ENCODE measurements around the gene EIF2B1.

The EIF2B1 gene

GRCh38 chr12:123657211-123657610, 23.7 kb upstream of the EIF2B1 start:
- H3K9me2 ChIP-seq (replicated peaks; ENCODE audit: insufficient read depth, low read length): no peaks in the 10 kb centered on the region
- peaks cover 3% of the 10 kb centered on the region; the same call in 1 of the 2 replicates for H3K36me3 ChIP-seq (ENCODE audit: low read length)
- TF ChIP-seq EZH2phosphoT487 (conservative IDR thresholded peaks at IDR 0.05; ENCODE audit: low read length) (no peak), CTCF (IDR thresholded peaks at IDR 0.05; ENCODE audit: insufficient read depth, low read length, poor library complexity, severe bottlenecking) (no peak)

GRCh38 chr12:123656392-123656791, 22.9 kb upstream of the EIF2B1 start:
- no peaks in the 10 kb centered on the region for H3F3A ChIP-seq (ENCODE audit: insufficient read depth)
- no peak overlapping the region for H3K4me2 ChIP-seq (ENCODE audit: low read depth, low read length, poor library complexity, severe bottlenecking)
- no peak overlapping the region for H3K9ac ChIP-seq (ENCODE audit: low read length)
- no peak for TF ChIP-seq EZH2phosphoT487 (conservative IDR thresholded peaks at IDR 0.05; ENCODE audit: low read length)
- no peak overlapping the region for H3K27ac ChIP-seq (ENCODE audit: low read depth, low read length)
- no peaks in the 10 kb centered on the region for H3K79me2 ChIP-seq (ENCODE audit: insufficient read depth, low read length)
- peaks cover 7% of the 10 kb centered on the region; the same call in 1 of the 2 replicates for H3K36me3 ChIP-seq (ENCODE audit: low read length)
- no peaks in the 10 kb centered on the region for H3K27me3 ChIP-seq (ENCODE audit: low read length)
- H3K4me3 ChIP-seq (ENCODE audit: insufficient read depth, low read length, poor library complexity, severe bottlenecking): no peak overlapping the region
- H2AFZ ChIP-seq (ENCODE audit: low read depth, low read length, severe bottlenecking): no peak overlapping the region
- H4K20me1 ChIP-seq (ENCODE audit: low read depth, low read length): no peaks in the 10 kb centered on the region
- no peaks in the 10 kb centered on the region for H3K9me2 ChIP-seq (replicated peaks; ENCODE audit: insufficient read depth, low read length)
- H3K9me3 ChIP-seq (ENCODE audit: insufficient read depth, low read length): no peaks in the 10 kb centered on the region

More at GRCh38 chr12:123657211-123657610, 23.7 kb upstream of the EIF2B1 start:
- H3K4me3 ChIP-seq (ENCODE audit: insufficient read depth, low read length, poor library complexity, severe bottlenecking): no peak overlapping the region
- H3K9me3 ChIP-seq (ENCODE audit: insufficient read depth, low read length): no peaks in the 10 kb centered on the region
- no peak overlapping the region for H3K9ac ChIP-seq (ENCODE audit: low read length)
- no peak overlapping the region for H2AFZ ChIP-seq (ENCODE audit: low read depth, low read length, severe bottlenecking)
- no peaks in the 10 kb centered on the region for H3K79me2 ChIP-seq (ENCODE audit: insufficient read depth, low read length)
- no peaks in the 10 kb centered on the region for H3F3A ChIP-seq (ENCODE audit: insufficient read depth)
- H4K20me1 ChIP-seq (ENCODE audit: low read depth, low read length): no peaks in the 10 kb centered on the region
- no peaks in the 10 kb centered on the region for H3K27me3 ChIP-seq (ENCODE audit: low read length)
- H3K4me2 ChIP-seq (ENCODE audit: low read depth, low read length, poor library complexity, severe bottlenecking): no peak overlapping the region
- no peak overlapping the region for H3K27ac ChIP-seq (ENCODE audit: low read depth, low read length)

- no peaks in the 10 kb centered on the region for H3F3A ChIP-seq (ENCODE audit: insufficient read depth)
- no peak overlapping the region for H3K4me2 ChIP-seq (ENCODE audit: low read depth, low read length, poor library complexity, severe bottlenecking)
- H3K27me3 ChIP-seq (ENCODE audit: low read length): no peaks in the 10 kb centered on the region
- H3K9me3 ChIP-seq (ENCODE audit: insufficient read depth, low read length): no peaks in the 10 kb centered on the region
- H4K20me1 ChIP-seq (ENCODE audit: low read depth, low read length): no peaks in the 10 kb centered on the region
- no peaks in the 10 kb centered on the region for H3K79me2 ChIP-seq (ENCODE audit: insufficient read depth, low read length)
- H3K27ac ChIP-seq (ENCODE audit: low read depth, low read length): no peak overlapping the region
- no peak overlapping the region for H2AFZ ChIP-seq (ENCODE audit: low read depth, low read length, severe bottlenecking)
- no peaks in the 10 kb centered on the region for H3K9me2 ChIP-seq (replicated peaks; ENCODE audit: insufficient read depth, low read length)
- H3K36me3 ChIP-seq (ENCODE audit: low read length): peaks cover 7% of the 10 kb centered on the region; the same call in 1 of the 2 replicates
- H3K9ac ChIP-seq (ENCODE audit: low read length): no peak overlapping the region
- TF ChIP-seq EZH2phosphoT487 (conservative IDR thresholded peaks at IDR 0.05; ENCODE audit: low read length) (no peak), CTCF (IDR thresholded peaks at IDR 0.05; ENCODE audit: insufficient read depth, low read length, poor library complexity, severe bottlenecking) (no peak)
- H3K4me3 ChIP-seq (ENCODE audit: insufficient read depth, low read length, poor library complexity, severe bottlenecking): no peak overlapping the region
Observed at GRCh38 chr12:123655420-123655819, 21.9 kb upstream of the EIF2B1 start.

GRCh38 chr12:123654129-123654701, 20.7 kb upstream of the EIF2B1 start:
- Histone ChIP-seq H4K20me1 (ENCODE audit: low read depth, low read length) (no peaks in the 10 kb centered on the region), H3K4me3 (ENCODE audit: insufficient read depth, low read length, poor library complexity, severe bottlenecking) (no peak overlapping the region), H3K27me3 (ENCODE audit: low read length) (no peaks in the 10 kb centered on the region), H3K36me3 (ENCODE audit: low read length) (peaks cover 7% of the 10 kb centered on the region; the same call in 1 of the 2 replicates), H3K27ac (ENCODE audit: low read depth, low read length) (no peak overlapping the region), H3K4me2 (ENCODE audit: low read depth, low read length, poor library complexity, severe bottlenecking) (no peak overlapping the region), H2AFZ (ENCODE audit: low read depth, low read length, severe bottlenecking) (no peak overlapping the region), H3F3A (ENCODE audit: insufficient read depth) (no peaks in the 10 kb centered on the region), H3K9me2 (replicated peaks; ENCODE audit: insufficient read depth, low read length) (no peaks in the 10 kb centered on the region), H3K9me3 (ENCODE audit: insufficient read depth, low read length) (no peaks in the 10 kb centered on the region), H3K79me2 (ENCODE audit: insufficient read depth, low read length) (no peaks in the 10 kb centered on the region), H3K9ac (ENCODE audit: low read length) (no peak overlapping the region)
- TF ChIP-seq CTCF (IDR thresholded peaks at IDR 0.05; ENCODE audit: insufficient read depth, low read length, poor library complexity, severe bottlenecking) (no peak), EZH2phosphoT487 (conservative IDR thresholded peaks at IDR 0.05; ENCODE audit: low read length) (no peak)

Data from SU-DHL-6 (cell line).